Gastroesophageal sphincter (tissue), 4 donors: ENCODE measurements around the gene ATP4B. TPM values are rescaled to one million over a fixed set of nuclear protein-coding genes. Genes with fewer than 3 reads are reported as not detected.

Source experiments
- ATAC-seq: fragments of 150-250 bp; one replicate; pipeline ENCODE4 v1.9.1; 2016; ENCODE audit warnings: mild to moderate bottlenecking, moderate library complexity
- H3K27ac ChIP-seq, 4 donors: fragments of 200-600 bp; sonication (generic) in 3 of 4; 1 replicate in 3 of 4; 2 replicates in 1 of 4; pipeline ENCODE4 v1.5.1; 2016 to 2019
- H3K27me3 ChIP-seq: fragments of 200-600 bp; sonication (generic); one replicate; pipeline ENCODE4 v1.5.1; 2019
- H3K36me3 ChIP-seq, 2 donors: fragments of 200-600 bp; sonication (generic); one replicate each; pipeline ENCODE4 v1.5.1; 2019; ENCODE audit warnings: control low read depth in 1 of 2
- H3K4me1 ChIP-seq, 3 donors: fragments of 200-600 bp; sonication (generic); 1 replicate in 2 of 3; 2 replicates in 1 of 3; pipeline ENCODE4 v1.5.1; 2016 to 2019; ENCODE audit warnings: control low read depth in 2 of 3
- H3K4me3 ChIP-seq, 2 donors: fragments of 200-600 bp; sonication (generic); one replicate each; pipeline ENCODE4 v1.5.1; 2019; ENCODE audit warnings: mild to moderate bottlenecking in 1 of 2, moderate library complexity in 1 of 2
- H3K9me3 ChIP-seq, 3 donors: fragments of 200-600 bp; sonication (generic); one replicate each; pipeline ENCODE4 v1.5.1; 2017 to 2019; ENCODE audit warnings: control low read depth in 2 of 3
- EP300 ChIP-seq: sonication (generic); formaldehyde crosslinking; IDR thresholded peaks from one replicate; pipeline ENCODE4 v1.6.1; 2017; ENCODE audit warnings: antibody characterized with exemption, mild to moderate bottlenecking
- POLR2A ChIP-seq, 2 donors: fragments of 450-650 bp; IDR thresholded peaks; one replicate each; pipeline ENCODE4 v1.6.1; 2017; ENCODE audit warnings: antibody characterized with exemption in 2 of 2, mild to moderate bottlenecking in 2 of 2, moderate library complexity in 1 of 2
- POLR2AphosphoS5 ChIP-seq: sonication (generic); formaldehyde crosslinking; IDR thresholded peaks from one replicate; pipeline ENCODE4 v1.6.1; 2017; ENCODE audit warnings: antibody characterized with exemption
- WGBS, 2 donors: methylation state at CpG; one replicate each; pipeline ENCODE4 v1.1.5; 2018; ENCODE audit warnings: low coverage in 1 of 2; 5-methylcytosine and 5-hydroxymethylcytosine counted together
- total RNA-seq, 4 donors: library from RNA; depleted of rRNA; stranded (reverse); fragments of >200 nt; gene quantifications; one replicate each; pipeline ENCODE4 v1.1.0, GENCODE V29; 2016
- TF ChIP-seq, protein P1 (sequence below), 4 experiments: fragments of 200-600 bp in 2 of 4; fragments of 450-650 bp in 2 of 4; sonication (generic) in 1 of 4; IDR thresholded peaks; one replicate each; pipeline ENCODE4 v1.5.1; 2017 to 2019; ENCODE audit warnings: antibody characterized with exemption in 4 of 4, mild to moderate bottlenecking in 2 of 4, moderate library complexity in 2 of 4

The ATP4B gene
- total RNA-seq, 4 donors from 2014 or later: not detected

- Histone ChIP-seq H3K4me3 (no peak overlapping the region), H3K9me3 (no peaks in the 10 kb centered on the region), H3K27ac (no peak overlapping the region), H3K36me3 (peaks cover 0 to 26% of the 10 kb centered on the region in 2 donors), H3K4me1 (no peaks in the 10 kb centered on the region), H3K27me3 (no peaks in the 10 kb centered on the region)
- ATAC-seq: no peak
- TF ChIP-seq EP300 (no peak), POLR2AphosphoS5 (no peak), POLR2A (IDR thresholded peaks at IDR 0.05) (no peak)
- 93 to 95% methylated on average over 7 of the region's 7 CpGs for WGBS, 2 donors
These were observed 39.5 kb downstream of the ATP4B start for GRCh38 chr13:113618455-113618854.

DNA sequence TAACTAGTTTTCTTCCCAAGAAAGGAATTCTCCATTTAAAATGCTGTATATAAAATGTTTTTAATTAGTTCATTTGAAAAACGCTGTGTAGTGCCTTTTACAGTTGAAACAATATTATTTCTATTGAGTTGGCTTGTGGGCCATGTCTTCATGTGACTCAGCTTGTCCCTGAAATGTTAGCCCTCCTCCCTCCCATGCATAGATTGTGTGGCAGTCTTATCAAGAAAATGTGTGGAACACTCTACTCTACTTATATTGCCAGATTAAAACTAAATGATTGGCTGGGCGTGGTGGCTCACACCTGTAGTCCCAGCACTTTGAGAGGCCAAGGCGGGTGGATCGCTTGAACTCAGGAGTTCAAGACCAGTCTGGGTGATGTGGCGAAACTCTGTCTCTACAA is 40.0 kb downstream of the ATP4B start:
- WGBS, 2 donors: 92 to 94% methylated on average over 4 to 5 of the region's 5 CpGs
- Histone ChIP-seq H3K4me1 (no peaks in the 10 kb centered on the region), H3K36me3 (peaks cover 0 to 23% of the 10 kb centered on the region in 2 donors), H3K27ac (no peak overlapping the region), H3K27me3 (no peaks in the 10 kb centered on the region), H3K9me3 (no peaks in the 10 kb centered on the region), H3K4me3 (no peak overlapping the region)
- ATAC-seq: no peak
- TF ChIP-seq POLR2A (IDR thresholded peaks at IDR 0.05) (no peak), POLR2AphosphoS5 (no peak), EP300 (no peak)
- TF ChIP-seq, protein P1, sequence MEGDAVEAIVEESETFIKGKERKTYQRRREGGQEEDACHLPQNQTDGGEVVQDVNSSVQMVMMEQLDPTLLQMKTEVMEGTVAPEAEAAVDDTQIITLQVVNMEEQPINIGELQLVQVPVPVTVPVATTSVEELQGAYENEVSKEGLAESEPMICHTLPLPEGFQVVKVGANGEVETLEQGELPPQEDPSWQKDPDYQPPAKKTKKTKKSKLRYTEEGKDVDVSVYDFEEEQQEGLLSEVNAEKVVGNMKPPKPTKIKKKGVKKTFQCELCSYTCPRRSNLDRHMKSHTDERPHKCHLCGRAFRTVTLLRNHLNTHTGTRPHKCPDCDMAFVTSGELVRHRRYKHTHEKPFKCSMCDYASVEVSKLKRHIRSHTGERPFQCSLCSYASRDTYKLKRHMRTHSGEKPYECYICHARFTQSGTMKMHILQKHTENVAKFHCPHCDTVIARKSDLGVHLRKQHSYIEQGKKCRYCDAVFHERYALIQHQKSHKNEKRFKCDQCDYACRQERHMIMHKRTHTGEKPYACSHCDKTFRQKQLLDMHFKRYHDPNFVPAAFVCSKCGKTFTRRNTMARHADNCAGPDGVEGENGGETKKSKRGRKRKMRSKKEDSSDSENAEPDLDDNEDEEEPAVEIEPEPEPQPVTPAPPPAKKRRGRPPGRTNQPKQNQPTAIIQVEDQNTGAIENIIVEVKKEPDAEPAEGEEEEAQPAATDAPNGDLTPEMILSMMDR (IDR thresholded peaks at IDR 0.05): no peak

- ATAC-seq: no peak
- Histone ChIP-seq H3K27ac (no peak overlapping the region), H3K4me1 (no peaks in the 10 kb centered on the region), H3K4me3 (no peak overlapping the region), H3K9me3 (no peaks in the 10 kb centered on the region), H3K27me3 (no peaks in the 10 kb centered on the region), H3K36me3 (peaks cover 0 to 25% of the 10 kb centered on the region in 2 donors)
- 72 to 100% methylated on average over 1 to 5 of the region's 18 CpGs for WGBS, 2 donors
- TF ChIP-seq POLR2AphosphoS5 (no peak), EP300 (no peak), POLR2A (IDR thresholded peaks at IDR 0.05) (no peak)
- TF ChIP-seq, protein P1 (IDR thresholded peaks at IDR 0.05): no peak
These were observed 40.8 kb downstream of the ATP4B start for GRCh38 chr13:113616991-113617749.

- TF ChIP-seq, protein P1 (IDR thresholded peaks at IDR 0.05): no peak
- Histone ChIP-seq H3K27ac (no peak overlapping the region), H3K4me3 (no peak overlapping the region), H3K4me1 (no peaks in the 10 kb centered on the region), H3K9me3 (no peaks in the 10 kb centered on the region), H3K36me3 (peaks cover 0 to 33% of the 10 kb centered on the region in 2 donors), H3K27me3 (no peaks in the 10 kb centered on the region)
- ATAC-seq: no peak
- WGBS, 2 donors: 76 to 85% methylated on average over 17 to 19 of the region's 20 CpGs
These were observed 41.6 kb downstream of the ATP4B start for GRCh38 chr13:113616281-113616906.

GRCh38 chr13:113613789-113614379 is 44.1 kb downstream of the ATP4B start:
- TF ChIP-seq, protein P1 (IDR thresholded peaks at IDR 0.05): no peak
- TF ChIP-seq POLR2AphosphoS5 (no peak), POLR2A (IDR thresholded peaks at IDR 0.05) (no peak), EP300 (no peak)
- Histone ChIP-seq H3K4me1 (no peaks in the 10 kb centered on the region), H3K4me3 (no peak overlapping the region), H3K27me3 (no peaks in the 10 kb centered on the region), H3K9me3 (no peaks in the 10 kb centered on the region), H3K27ac (no peak overlapping the region), H3K36me3 (peaks cover 0 to 52% of the 10 kb centered on the region in 2 donors)
- 89 to 95% methylated on average over 12 to 15 of the region's 16 CpGs for WGBS, 2 donors
- ATAC-seq: no peak
